B cell (primary cell): Measurements from ENCODE around the gene RAB10. TPM values are rescaled to one million over a fixed set of nuclear protein-coding genes. Genes with fewer than 3 reads are reported as not detected.

Source experiments
- ATAC-seq: fragments of 200-7000 bp; cut with Tn5 transposase; one replicate; pipeline ENCODE4 v1.10.0; 2021; ENCODE audit warnings: low read depth, mild to moderate bottlenecking, moderate number of reproducible peaks, moderate library complexity
- CTCF ChIA-PET: fragments of 350-600 bp; sonication (Branson Sonifier 250); formaldehyde crosslinking; loops from one replicate; lab custom pipeline; 2021; ENCODE audit warnings: antibody characterized with exemption, inconsistent platforms; lab: Charles Lee
- POLR2A ChIA-PET: fragments of 350-600 bp; sonication (Branson Sonifier 250); formaldehyde crosslinking; loops from one replicate; lab custom pipeline; 2021; ENCODE audit warnings: antibody characterized with exemption; lab: Charles Lee
- DNase-seq: peaks from one replicate; pipeline ENCODE4 v3.0.0; 2013
- H2AFZ ChIP-seq: 2 replicates; pipeline ENCODE4 v1.6.1; 2012; ENCODE audit warnings: mild to moderate bottlenecking, low read depth, low read length; ENCODE audit not compliant: insufficient read depth, poor library complexity, severe bottlenecking
- H3K27ac ChIP-seq, 2 donors: 1 replicate in 1 of 2; 2 replicates in 1 of 2; pipeline ENCODE4 v1.5.1; 2012 to 2013; ENCODE audit warnings: low read length in 2 of 2, mild to moderate bottlenecking in 2 of 2, moderate library complexity in 1 of 2
- H3K27me3 ChIP-seq, 4 experiments: fragments of 200-600 bp in 1 of 4; sonication (generic) in 1 of 4; replicated peaks in 1 of 4; 1 replicate in 2 of 4; 2 replicates in 2 of 4; pipeline versions ENCODE4 v1.6.1 to v1.7.0; 2013 to 2016; ENCODE audit warnings: low read length in 3 of 4, mild to moderate bottlenecking in 2 of 4, mixed read lengths in 1 of 4, moderate library complexity in 1 of 4; ENCODE audit not compliant: insufficient read depth in 4 of 4, control insufficient read depth in 3 of 4; ENCODE audit errors: control extremely low read depth in 1 of 4
- H3K36me3 ChIP-seq, 2 experiments: replicated peaks in 1 of 2; 1 replicate in 1 of 2; 2 replicates in 1 of 2; pipeline versions ENCODE4 v1.6.1 to v1.7.1; 2013; ENCODE audit warnings: low read length in 1 of 2; ENCODE audit not compliant: insufficient read depth in 2 of 2, control insufficient read depth in 1 of 2; ENCODE audit errors: control extremely low read depth in 1 of 2, extremely low read depth in 1 of 2
- H3K4me1 ChIP-seq, 2 donors: fragments of 200-600 bp in 1 of 2; sonication (generic) in 1 of 2; 1 replicate in 1 of 2; 2 replicates in 1 of 2; pipeline versions ENCODE4 v1.5.1 to v1.6.1; 2013 to 2017; ENCODE audit warnings: low read length in 2 of 2; ENCODE audit not compliant: control insufficient read depth in 2 of 2, insufficient read depth in 2 of 2
- H3K4me2 ChIP-seq: replicated peaks from 2 replicates; pipeline ENCODE3; 2012; ENCODE audit warnings: mild to moderate bottlenecking, low read depth, low read length; ENCODE audit not compliant: poor library complexity, severe bottlenecking
- H3K4me3 ChIP-seq, 5 experiments: fragments of 200-600 bp in 1 of 5; sonication (generic) in 1 of 5; 1 replicate in 3 of 5; 2 replicates in 2 of 5; pipeline versions ENCODE4 v1.5.1 to v1.7.0; 2011 to 2016; ENCODE audit warnings: low read length in 4 of 5, mild to moderate bottlenecking in 4 of 5, low read depth in 2 of 5, control low read depth in 1 of 5, moderate library complexity in 1 of 5; ENCODE audit not compliant: insufficient read depth in 1 of 5; ENCODE audit errors: control extremely low read depth in 1 of 5, extremely low read depth in 1 of 5
- H3K79me2 ChIP-seq: fragments of 200-600 bp; sonication (generic); one replicate; pipeline ENCODE4 v1.6.0; 2016; ENCODE audit warnings: low read length; ENCODE audit not compliant: control insufficient read depth, insufficient read depth
- H3K9ac ChIP-seq: fragments of 200-600 bp; sonication (generic); 2 replicates; pipeline ENCODE4 v1.6.1; 2017; ENCODE audit warnings: mild to moderate bottlenecking, low read length, moderate library complexity
- H3K9me3 ChIP-seq, 3 donors: one replicate each; pipeline versions ENCODE4 v1.6.1 to v1.7.1; 2013; ENCODE audit warnings: low read length in 2 of 3; ENCODE audit not compliant: control insufficient read depth in 2 of 3, insufficient read depth in 1 of 3; ENCODE audit errors: control extremely low read depth in 1 of 3
- H4K20me1 ChIP-seq: 2 replicates; pipeline ENCODE4 v1.6.0; 2012; ENCODE audit warnings: mild to moderate bottlenecking, low read length; ENCODE audit not compliant: insufficient read depth, control insufficient read depth, poor library complexity, severe bottlenecking
- H3K27ac Mint-ChIP-seq: one replicate; pipeline ENCODE4 v1.8.0; 2021; ENCODE audit warnings: mixed read lengths
- H3K27me3 Mint-ChIP-seq: one replicate; pipeline ENCODE4 v1.8.0; 2021; ENCODE audit warnings: mixed read lengths
- H3K4me1 Mint-ChIP-seq: one replicate; pipeline ENCODE4 v1.8.0; 2021; ENCODE audit warnings: mixed read lengths
- H3K4me3 Mint-ChIP-seq: one replicate; pipeline ENCODE4 v1.8.0; 2021; ENCODE audit warnings: mixed read lengths
- H3K9me3 Mint-ChIP-seq: one replicate; pipeline ENCODE4 v1.8.0; 2022; ENCODE audit warnings: mixed read lengths; ENCODE audit not compliant: insufficient read depth
- CTCF ChIP-seq: fragments of 200-600 bp; IDR thresholded peaks from one replicate; pipeline ENCODE4 v1.8.0; 2022; ENCODE audit warnings: antibody characterized with exemption, mild to moderate bottlenecking
- EZH2 ChIP-seq: IDR thresholded peaks from 2 replicates; pipeline ENCODE4 v1.6.1; 2012; ENCODE audit warnings: borderline replicate concordance, low read depth, mild to moderate bottlenecking, moderate library complexity, low read length; ENCODE audit not compliant: insufficient read depth, poor library complexity, severe bottlenecking
- WGBS: methylation state at CpG from one replicate; pipeline ENCODE4 v1.1.5; 2013; ENCODE audit warnings: missing lambda C conversion rate; ENCODE audit not compliant: insufficient coverage; 5-methylcytosine and 5-hydroxymethylcytosine counted together
- intact Hi-C: fragments of 100-400 bp; cut with micrococcal nuclease; formaldehyde crosslinking; loops from one replicate; pipeline ENCODE4 v1.10.0; 2022
- polyA plus RNA-seq: library from polyadenylated mRNA; depleted of rRNA; stranded (reverse); fragments of >200 nt; gene quantifications from 2 replicates; pipeline ENCODE4 v1.2.3, GENCODE V29; 2012
- small RNA-seq: library from RNA; depleted of rRNA; stranded (forward); fragments of <200 nt; gene quantifications from one replicate; pipeline ENCODE3, GENCODE V24; 2012; ENCODE audit warnings: low replicate concordance, low read depth; ENCODE audit not compliant: insufficient read length
- total RNA-seq, 2 donors: library from RNA; stranded (reverse); fragments of 120-200 nt in 1 of 2; gene quantifications; 1 replicate in 1 of 2; 2 replicates in 1 of 2; pipeline versions ENCODE4 v1.2.3 to v1.2.4, GENCODE V29; 2013 to 2022

RAB10 gene
- total and polyA plus RNA-seq, 2 donors (not counting 1 experiment from before 2014, with no cell fraction given) = 21.7 to 66.7 TPM

GRCh38 chr2:26185954-26186770, 152.3 kb downstream of the RAB10 start:
- ATAC-seq (no peak), DNase-seq (peak; percentile 14)
- no peaks in the 10 kb centered on the region for H3K79me2 ChIP-seq
- no peaks in the 10 kb centered on the region for H4K20me1 ChIP-seq
- no peak overlapping the region for H3K27ac ChIP-seq
- Mint-ChIP-seq H3K27me3 (peaks cover 2% of the 10 kb centered on the region), H3K9me3 (no peaks in the 10 kb centered on the region), H3K4me3 (peak overlapping the region; percentile 87), H3K27ac (peak overlapping the region; percentile 39), H3K4me1 (peaks cover 15% of the 10 kb centered on the region)
- no peak overlapping the region for H3K9ac ChIP-seq
- TF ChIP-seq EZH2 (no peak), CTCF (no peak)
- intact Hi-C loops = no loop called here
- 93% methylated on average over 13 of the region's 16 CpGs for WGBS
- peaks cover 0 to 13% (median 1%) of the 10 kb centered on the region in 4 experiments for H3K27me3 ChIP-seq
- H3K9me3 ChIP-seq = no peaks in the 10 kb centered on the region
- peak overlapping the region; percentile 97 for H3K4me2 ChIP-seq
- H3K4me1 ChIP-seq = peaks cover 8 to 13% of the 10 kb centered on the region in 2 donors
- ChIA-PET CTCF (interaction anchor here (1.7 to 2.3 kb wide), 3 partner anchors 8 to 98 kb away, joined by 3 to 9 read pairs (median 6); no protein-coding TSS in a partner anchor), POLR2A (interaction anchor here (1.5 kb wide), 1 partner anchor 13 kb away, joined by 5 read pairs; the partner anchor contains the start of gene GAREM2)
- H3K4me3 ChIP-seq = no peak overlapping the region
- H2AFZ ChIP-seq = no peak overlapping the region
- peaks cover 0 to 11% of the 10 kb centered on the region in 2 experiments for H3K36me3 ChIP-seq

Small RNA genes within 50 kb of the gene (small RNA-seq; reads per million reads assigned to genes)
- gene RNU6-942P (not detected), gene UQCRHP2 (not detected)

Other genes starting within 250 kb of the RAB10 start
- 51.5 and 55.0 TPM in 2 replicates for gene ASXL2, start 155.6 kb upstream of the RAB10 start, total RNA-seq
- gene ASXL2, start 155.6 kb upstream of the RAB10 start, polyA plus RNA-seq = 7.2 and 7.6 TPM in 2 replicates
- gene KIF3C, start 51.6 kb upstream of the RAB10 start, total RNA-seq = 4.0 and 6.9 TPM in 2 replicates
- 0.53 and 0.84 TPM in 2 replicates for gene KIF3C, start 51.6 kb upstream of the RAB10 start, polyA plus RNA-seq
- gene GAREM2, start 139.0 kb downstream of the RAB10 start, total RNA-seq = 1.7 and 1.8 TPM in 2 replicates
- gene GAREM2, start 139.0 kb downstream of the RAB10 start, polyA plus RNA-seq = 0.16 and 0.27 TPM in 2 replicates
- 96.7 and 104 TPM in 2 replicates for gene HADHA, start 210.5 kb downstream of the RAB10 start, total RNA-seq
- gene HADHA, start 210.5 kb downstream of the RAB10 start, polyA plus RNA-seq = 28.6 and 29.8 TPM in 2 replicates
- 64.2 and 70.3 TPM in 2 replicates for gene HADHB, start 210.9 kb downstream of the RAB10 start, total RNA-seq
- 40.6 and 46.5 TPM in 2 replicates for gene HADHB, start 210.9 kb downstream of the RAB10 start, polyA plus RNA-seq